K562 (cell line): ENCODE results near the gene CHMP4B. TPM values are rescaled to one million over a fixed set of nuclear protein-coding genes. Genes with fewer than 3 reads are reported as not detected.
A peak's percentile ranks its signal among the peaks of the same experiment; 100 is the strongest.

Experiments
- ATAC-seq: fragments of 200-7000 bp; cut with Tn5 transposase; 3 replicates; pipeline ENCODE4 v1.9.1; 2020; ENCODE audit warnings: moderate library complexity
- BruUV-seq: library from RNA; stranded (reverse); fragments of 400-500 nt; replicated peaks from 2 replicates; lab custom pipeline; 2021; lab: Mats Ljungman, UMichigan
- CTCF ChIA-PET: fragments of 300-600 bp; formaldehyde crosslinking; extraction: SDS; loops from one replicate; lab custom pipeline; 2021; ENCODE audit warnings: low intra/inter-chr PET ratio; lab: Yijun Ruan, JAX
- POLR2A ChIA-PET: fragments of 300-600, 350-650 bp; sonication (Branson Sonifier 250); formaldehyde crosslinking; extraction: SDS; loops from one replicate; lab custom pipeline; 2021; ENCODE audit warnings: antibody characterized with exemption, inconsistent platforms; lab: Yijun Ruan, JAX
- DNase-seq, 4 experiments: peaks; one replicate each; pipeline versions ENCODE4 v3.0.0 to v3.0.0-alpha.2; 2011 to 2018; ENCODE audit warnings: low spot score in 3 of 4, mixed read lengths in 3 of 4; ENCODE audit errors: extremely low read depth in 1 of 4
- FAIRE-seq: peaks from 2 replicates; lab custom pipeline; 2011; peaks lifted over from hg19 to GRCh38; lab: Jason Lieb, UNC
- H2AFZ ChIP-seq: 2 replicates; pipeline ENCODE4 v1.6.0; 2011; ENCODE audit warnings: low read depth, low read length, control low read depth, inconsistent platforms
- H3K27ac ChIP-seq: fragments of 200-600 bp; 3 replicates; pipeline ENCODE4 v1.8.0; 2011; ENCODE audit warnings: low read depth, mild to moderate bottlenecking, control low read depth, inconsistent platforms, low read length, moderate library complexity, mixed read lengths; ENCODE audit errors: extremely low read depth
- H3K27me3 ChIP-seq, 2 experiments: fragments of 300-600 bp in 1 of 2; 2 replicates in 1 of 2; 3 replicates in 1 of 2; pipeline versions ENCODE4 v1.6.0 to v1.8.0; 2011; ENCODE audit warnings: inconsistent platforms in 2 of 2, low read length in 2 of 2, mild to moderate bottlenecking in 1 of 2, mixed read lengths in 1 of 2, moderate library complexity in 1 of 2; ENCODE audit not compliant: control insufficient read depth in 2 of 2, insufficient read depth in 2 of 2
- H3K36me3 ChIP-seq: fragments of 300-600 bp; 3 replicates; pipeline ENCODE4 v1.8.0; 2011; ENCODE audit warnings: mild to moderate bottlenecking, low read length, inconsistent platforms; ENCODE audit not compliant: control insufficient read depth, insufficient read depth
- H3K4me1 ChIP-seq, 2 experiments: fragments of 200-600 bp in 1 of 2; replicated peaks in 1 of 2; 2 replicates in 1 of 2; 3 replicates in 1 of 2; pipeline versions ENCODE4 v1.5.1 to v1.8.0; 2011; ENCODE audit warnings: inconsistent platforms in 2 of 2, low read length in 2 of 2, mild to moderate bottlenecking in 1 of 2, mixed read lengths in 1 of 2, moderate library complexity in 1 of 2; ENCODE audit not compliant: control insufficient read depth in 2 of 2, insufficient read depth in 2 of 2
- H3K4me2 ChIP-seq: 2 replicates; pipeline ENCODE4 v1.6.1; 2011; ENCODE audit warnings: low read length, control low read depth, inconsistent platforms, mixed read lengths; ENCODE audit not compliant: insufficient read depth
- H3K4me3 ChIP-seq: fragments of 200-600 bp; sonication (generic), shearing (Covaris generic); 2 replicates; pipeline ENCODE4 v1.5.1; 2016; ENCODE audit warnings: control low read depth, inconsistent platforms
- H3K79me2 ChIP-seq: fragments of 200-600 bp; 3 replicates; pipeline ENCODE4 v1.8.0; 2011; ENCODE audit warnings: low read length, inconsistent platforms; ENCODE audit not compliant: control insufficient read depth, insufficient read depth
- H3K9ac ChIP-seq, 2 experiments: 2 replicates each; pipeline versions ENCODE4 v1.6.0 to v1.6.1; 2011; ENCODE audit warnings: low read depth in 2 of 2, low read length in 2 of 2, control low read depth in 1 of 2, inconsistent platforms in 1 of 2, mild to moderate bottlenecking in 1 of 2, mixed read lengths in 1 of 2; ENCODE audit not compliant: insufficient read depth in 1 of 2
- H3K9me1 ChIP-seq: one replicate; pipeline ENCODE4 v1.6.0; 2011; ENCODE audit warnings: inconsistent platforms, mild to moderate bottlenecking, low read length, moderate library complexity; ENCODE audit not compliant: control insufficient read depth, insufficient read depth
- H3K9me3 ChIP-seq: replicated peaks from 2 replicates; pipeline ENCODE4 v1.5.1; 2011; ENCODE audit warnings: low read depth, low read length, inconsistent platforms; ENCODE audit not compliant: control insufficient read depth, insufficient read depth
- H4K20me1 ChIP-seq: replicated peaks from 2 replicates; pipeline ENCODE4 v1.6.1; 2011; ENCODE audit warnings: low read length, inconsistent platforms, mixed read lengths; ENCODE audit not compliant: control insufficient read depth, insufficient read depth
- DIDO1 ChIP-seq: fragments of 450-650 bp; IDR thresholded peaks from 2 replicates; pipeline ENCODE4 v1.6.1; 2016; ENCODE audit warnings: low read depth, missing biosample characterization, missing genetic modification characterization
- FOS ChIP-seq: IDR thresholded peaks from 3 replicates; pipeline ENCODE4 v1.6.1; 2011; ENCODE audit not compliant: insufficient read length; ENCODE audit errors: extremely low read depth
- NCOA4 ChIP-seq: fragments of 450-650 bp; IDR thresholded peaks from 2 replicates; pipeline ENCODE4 v1.6.1; 2018; ENCODE audit warnings: mild to moderate bottlenecking; ENCODE audit not compliant: partially characterized antibody
- NFIX ChIP-seq: fragments of 250-450 bp; sonication (Bioruptor Pico); IDR thresholded peaks from 2 replicates; pipeline ENCODE4 v1.4.0; 2020; ENCODE audit warnings: low read depth, mild to moderate bottlenecking, moderate library complexity
- RBM25 ChIP-seq: fragments of 200-400 bp; formaldehyde crosslinking; IDR thresholded peaks from 2 replicates; pipeline ENCODE4 v1.6.1; 2018; ENCODE audit warnings: low read length, low read depth, moderate library complexity; ENCODE audit not compliant: severe bottlenecking
- SMAD3 ChIP-seq: fragments of 450-650 bp; formaldehyde crosslinking; conservative IDR thresholded peaks from 2 replicates; pipeline ENCODE4 v1.4.0; 2020; ENCODE audit warnings: mild to moderate bottlenecking
- TARDBP ChIP-seq: fragments of 450-650 bp; IDR thresholded peaks from 2 replicates; pipeline ENCODE4 v1.6.1; 2016
- TEAD2 ChIP-seq: fragments of 450-650 bp; IDR thresholded peaks from 2 replicates; pipeline ENCODE4 v1.6.1; 2016; ENCODE audit warnings: missing genetic modification characterization, control low read depth, missing compliant biosample characterization
- ZFP36 ChIP-seq: fragments of 150-350 bp; IDR thresholded peaks from 2 replicates; pipeline ENCODE4 v1.6.1; 2018; ENCODE audit warnings: low read length, low read depth; ENCODE audit not compliant: partially characterized antibody
- WGBS: fragments of 100-300 bp; shearing (Covaris generic); methylation state at CpG from one replicate; pipeline ENCODE4 v1.1.6; 2016; ENCODE audit warnings: low coverage, mixed read lengths; ENCODE audit not compliant: insufficient coverage; ENCODE audit errors: missing lambda C conversion rate; 5-methylcytosine and 5-hydroxymethylcytosine counted together
- in situ Hi-C: fragments of 300-500 bp; cut with MboI; formaldehyde crosslinking; loops from 4 replicates; pipeline ENCODE4 v1.15.0; 2018; ENCODE audit warnings: inconsistent platforms, mixed read lengths
- intact Hi-C: fragments of 100-400 bp; cut with micrococcal nuclease; formaldehyde crosslinking; loops from 2 replicates; pipeline ENCODE4 v1.14.2; 2022
- polyA plus RNA-seq, 8 experiments: library from polyadenylated mRNA; depleted of rRNA in 4 of 8; stranded (reverse) in 5 of 8; unstranded in 3 of 8; fragments of >200 nt; fragmentation: Nextera tagmentation in 2 of 8; fragmentation: Illumina TruSeq in 1 of 8; extraction: Ambion mirVana in 2 of 8; extraction: Trizol in 1 of 8; gene quantifications; 2 replicates each; pipeline versions ENCODE4 v1.2.1 to v1.2.3, GENCODE V29; 2011 to 2014; ENCODE audit warnings: inconsistent platforms in 1 of 8, missing spikeins in 1 of 8
- total RNA-seq, 7 experiments: library from RNA; depleted of rRNA in 6 of 7; stranded (reverse); fragments of >200 nt in 6 of 7; fragmentation: Illumina TruSeq in 2 of 7; extraction: Trizol in 2 of 7; gene quantifications; 2 replicates each; pipeline versions ENCODE4 v1.2.1 to v1.2.3, GENCODE V29; 2011 to 2021; ENCODE audit warnings: low replicate concordance in 1 of 7
- TF ChIP-seq, protein P1 (sequence below), 2 experiments: fragments of 450-650 bp in 1 of 2; IDR thresholded peaks; 2 replicates each; pipeline ENCODE4 v1.6.1; 2011 to 2017; ENCODE audit warnings: low read depth in 2 of 2, antibody characterized with exemption in 1 of 2, borderline replicate concordance in 1 of 2, low read length in 1 of 2, mild to moderate bottlenecking in 1 of 2, mixed read lengths in 1 of 2; ENCODE audit not compliant: control insufficient read depth in 1 of 2

Gene CHMP4B
- total and polyA plus RNA-seq, 9 of the 15 experiments (the other 6 are each of a cell fraction or from before 2014, with no cell fraction given): 1.8 to 64.7 (median 31.8) TPM

DNA sequence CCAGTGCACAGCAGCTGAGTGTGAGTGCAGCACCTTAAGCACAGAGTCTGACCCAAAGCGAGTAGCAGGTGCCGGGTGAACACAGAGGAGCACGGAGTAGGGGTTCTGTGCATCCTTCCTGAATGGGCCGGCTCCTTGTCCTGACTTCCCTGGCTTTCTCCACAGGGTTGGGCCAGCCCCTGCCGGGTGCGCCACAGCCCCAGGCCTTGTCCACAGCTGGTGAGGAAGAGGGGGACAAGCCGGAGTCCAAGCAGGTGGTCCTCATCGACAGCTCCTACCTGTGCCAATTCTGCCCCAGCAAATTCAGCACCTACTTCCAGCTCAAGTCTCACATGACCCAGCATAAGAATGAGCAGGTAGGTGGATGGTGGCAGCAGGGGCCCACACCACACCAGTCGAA, 44.5 kb upstream of the CHMP4B start (continued):
- TF ChIP-seq, protein P1, sequence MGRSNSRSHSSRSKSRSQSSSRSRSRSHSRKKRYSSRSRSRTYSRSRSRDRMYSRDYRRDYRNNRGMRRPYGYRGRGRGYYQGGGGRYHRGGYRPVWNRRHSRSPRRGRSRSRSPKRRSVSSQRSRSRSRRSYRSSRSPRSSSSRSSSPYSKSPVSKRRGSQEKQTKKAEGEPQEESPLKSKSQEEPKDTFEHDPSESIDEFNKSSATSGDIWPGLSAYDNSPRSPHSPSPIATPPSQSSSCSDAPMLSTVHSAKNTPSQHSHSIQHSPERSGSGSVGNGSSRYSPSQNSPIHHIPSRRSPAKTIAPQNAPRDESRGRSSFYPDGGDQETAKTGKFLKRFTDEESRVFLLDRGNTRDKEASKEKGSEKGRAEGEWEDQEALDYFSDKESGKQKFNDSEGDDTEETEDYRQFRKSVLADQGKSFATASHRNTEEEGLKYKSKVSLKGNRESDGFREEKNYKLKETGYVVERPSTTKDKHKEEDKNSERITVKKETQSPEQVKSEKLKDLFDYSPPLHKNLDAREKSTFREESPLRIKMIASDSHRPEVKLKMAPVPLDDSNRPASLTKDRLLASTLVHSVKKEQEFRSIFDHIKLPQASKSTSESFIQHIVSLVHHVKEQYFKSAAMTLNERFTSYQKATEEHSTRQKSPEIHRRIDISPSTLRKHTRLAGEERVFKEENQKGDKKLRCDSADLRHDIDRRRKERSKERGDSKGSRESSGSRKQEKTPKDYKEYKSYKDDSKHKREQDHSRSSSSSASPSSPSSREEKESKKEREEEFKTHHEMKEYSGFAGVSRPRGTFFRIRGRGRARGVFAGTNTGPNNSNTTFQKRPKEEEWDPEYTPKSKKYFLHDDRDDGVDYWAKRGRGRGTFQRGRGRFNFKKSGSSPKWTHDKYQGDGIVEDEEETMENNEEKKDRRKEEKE (IDR thresholded peaks at IDR 0.05; ENCODE audit: borderline replicate concordance in 1 of 2, control insufficient read depth in 1 of 2, low read depth in 2 of 2, low read length in 1 of 2): no peak
- TF ChIP-seq TARDBP (no peak), DIDO1 (tag) (no peak), NCOA4 (no peak), SMAD3 (CRISPR knock-in tag) (no peak), ZFP36 (no peak), TEAD2 (tag) (no peak)

DNA sequence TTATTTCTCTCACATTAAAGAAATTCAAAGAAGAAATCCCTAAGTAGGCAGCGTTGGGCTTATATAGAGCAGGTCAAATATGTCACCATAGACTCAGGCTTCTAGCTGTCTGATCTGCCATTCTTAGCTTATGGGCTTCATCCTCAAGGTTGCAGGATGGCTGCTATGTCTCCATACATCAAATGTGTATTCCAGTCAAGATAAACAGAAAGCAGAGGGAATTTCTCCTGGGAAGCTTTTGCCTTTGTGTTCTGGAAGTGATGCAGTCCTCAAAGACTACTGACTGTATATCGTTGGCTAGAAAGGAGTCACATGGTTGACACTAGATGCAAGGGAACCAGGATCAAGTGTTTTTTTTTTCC, 43.4 kb upstream of the CHMP4B start:
- intact Hi-C loops (no loop called here), in situ Hi-C loops (no loop called here)
- ATAC-seq: no peak
- Histone ChIP-seq H3K36me3 (no peaks in the 10 kb centered on the region), H4K20me1 (no peaks in the 10 kb centered on the region), H2AFZ (no peak overlapping the region), H3K27ac (no peak overlapping the region), H3K9ac (no peak overlapping the region), H3K4me1 (peaks cover 8 to 10% of the 10 kb centered on the region in 2 experiments; a peak in 4 of 5 replicates), H3K9me1 (no peaks in the 10 kb centered on the region), H3K9me3 (no peaks in the 10 kb centered on the region), H3K4me2 (no peak overlapping the region), H3K79me2 (no peaks in the 10 kb centered on the region), H3K27me3 (no peaks in the 10 kb centered on the region), H3K4me3 (no peak overlapping the region)
- no TSS peak for BruUV-seq
- no peak for DNase-seq
- WGBS: 54% methylated on average over 2 of the region's 2 CpGs
- ChIA-PET POLR2A (no interaction called here), CTCF (no interaction called here)
- no peak for TF ChIP-seq FOS
- no peak for TF ChIP-seq NFIX
- TF ChIP-seq RBM25: peak; percentile 93
- no peak for FAIRE-seq
